Motor neuron (in vitro differentiated cells): ENCODE data around the gene SRCIN1. TPM values are rescaled to one million over a fixed set of nuclear protein-coding genes. Genes with fewer than 3 reads are reported as not detected.

Experiments used
- ATAC-seq, 8 experiments: fragments of 200-7000 bp; cut with Tn5 transposase; replicated peaks in 6 of 8; 2 replicates each; pipeline ENCODE4 v1.8.0; 2021; ENCODE audit warnings: mild to moderate bottlenecking in 8 of 8, moderate library complexity in 8 of 8
- H3K27ac ChIP-seq, 2 donors: fragments of 250-450 bp; sonication (Bioruptor Pico); 2 replicates each; pipeline ENCODE4 v1.9.0; 2021; ENCODE audit warnings: antibody characterized with exemption in 2 of 2, mild to moderate bottlenecking in 2 of 2, moderate library complexity in 1 of 2
- H3K4me1 ChIP-seq, 2 donors: fragments of 250-450 bp; sonication (Bioruptor Pico); replicated peaks in 1 of 2; 2 replicates each; pipeline ENCODE4 v1.6.1; 2021; ENCODE audit warnings: antibody characterized with exemption in 2 of 2, mild to moderate bottlenecking in 2 of 2, moderate library complexity in 1 of 2
- H3K4me3 ChIP-seq, 5 donors: fragments of 250-450 bp; sonication (Bioruptor Pico); 2 replicates each; pipeline ENCODE4 v1.9.0; 2021; ENCODE audit warnings: antibody characterized with exemption in 5 of 5, mild to moderate bottlenecking in 5 of 5, moderate library complexity in 4 of 5
- WGBS, 10 experiments: fragments of 450-650 bp; shearing (Covaris generic); methylation state at CpG; one replicate each; pipeline ENCODE4 v1.0.0; 2022; 5-methylcytosine and 5-hydroxymethylcytosine counted together
- in situ Hi-C, 9 experiments: fragments of 400-800 bp; cut with MboI; loops; one replicate each; pipeline ENCODE4 v1.15.0; 2021; ENCODE audit warnings: low sequenced_read_pairs in 9 of 9, low pct_unique_long_range_greater_than_20kb in 2 of 9; ENCODE audit not compliant: unreplicated experiment in 9 of 9
- total RNA-seq, 8 experiments: library from RNA; unstranded; fragments of 300-600 nt; gene quantifications; 2 replicates each; pipeline versions ENCODE4 v1.2.3 to v1.2.4, GENCODE V29; 2022

Gene SRCIN1
- total RNA-seq, 8 experiments from 2014 or later, result 0.71 to 21.2 (median 14.9) TPM

DNA sequence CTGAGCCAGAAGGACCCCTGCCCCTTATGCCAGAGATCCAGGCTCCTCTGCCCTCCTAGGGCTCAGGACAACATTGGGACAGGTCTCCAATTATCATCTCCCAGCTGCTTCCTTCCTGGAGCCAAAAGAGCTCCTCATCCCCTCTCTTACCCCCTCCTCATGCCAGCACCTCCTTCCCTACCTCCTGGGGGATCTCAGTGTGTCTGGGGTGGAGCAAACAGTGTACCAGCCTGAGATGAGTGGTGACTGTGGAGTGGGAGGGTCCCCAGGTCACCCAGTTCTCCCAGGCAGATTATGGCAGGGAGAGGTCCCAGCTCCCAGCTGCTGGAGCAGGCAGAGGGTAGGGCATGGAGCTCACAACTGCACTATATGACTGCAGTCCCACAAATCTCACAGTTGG lies 23.7 kb downstream of the SRCIN1 start:
- no peak overlapping the region for H3K4me3 ChIP-seq
- in situ Hi-C loops, result no loop called here
- no peak for ATAC-seq
- peaks cover 59 to 62% of the 10 kb centered on the region in 2 donors for H3K4me1 ChIP-seq
- H3K27ac ChIP-seq, result no peak overlapping the region

DNA sequence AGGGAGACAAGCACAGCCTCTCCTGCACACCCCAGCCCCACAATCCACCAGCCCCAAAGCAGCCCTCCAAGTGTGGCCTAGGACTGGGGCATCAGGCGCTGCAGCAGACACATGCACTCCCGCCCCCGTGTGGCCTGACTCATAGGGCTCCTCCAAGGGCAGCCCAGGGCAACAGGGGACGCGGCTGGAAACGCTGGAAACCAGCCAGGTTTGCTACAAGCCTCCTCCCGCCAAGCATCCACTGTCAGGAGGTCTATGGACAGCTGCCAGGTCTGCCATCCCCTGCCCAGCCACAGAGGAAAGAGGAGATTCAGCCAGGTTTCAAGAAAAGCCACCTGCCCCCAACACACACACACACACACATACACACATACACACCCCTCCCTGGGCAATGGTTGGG lies 25.8 kb downstream of the SRCIN1 start:
- H3K27ac ChIP-seq, result no peak overlapping the region
- 27 to 41% methylated on average over 3 to 4 of the region's 7 CpGs; no CpG with 5 or more reads in 8 of the 10 experiments for WGBS, 10 experiments
- in situ Hi-C loops, result no loop called here
- H3K4me1 ChIP-seq, result peaks cover 45 to 49% of the 10 kb centered on the region in 2 donors
- ATAC-seq, result peak; percentile 7 to 79 (median 36)
- no peak overlapping the region for H3K4me3 ChIP-seq

DNA sequence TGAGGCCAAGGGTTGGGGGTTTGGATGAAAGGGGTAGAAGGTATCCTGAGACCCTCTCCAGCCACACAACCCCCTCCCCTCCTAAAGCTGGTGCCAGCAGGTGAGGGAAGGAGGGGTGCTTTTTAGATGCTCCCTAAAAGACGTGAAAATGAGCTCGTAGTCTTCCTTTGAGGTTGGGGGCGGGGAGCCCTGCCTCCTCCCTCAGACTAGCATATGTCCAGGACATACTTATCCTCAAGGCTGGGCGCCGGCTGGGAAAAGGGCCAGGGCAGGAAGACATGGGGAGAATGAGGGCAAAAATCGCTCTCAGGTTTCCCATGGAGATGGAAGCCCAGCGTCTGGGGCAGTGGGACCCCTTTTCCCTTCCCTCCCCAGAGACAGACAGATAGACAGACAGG lies 26.7 kb downstream of the SRCIN1 start:
- Histone ChIP-seq H3K27ac (no peak overlapping the region), H3K4me1 (peaks cover 36 to 40% of the 10 kb centered on the region in 2 donors), H3K4me3 (peak overlapping the region in 1 of 5 donors; percentile 19)
- WGBS, 10 experiments, result 40 to 67% (median 54%) methylated on average over 1 to 4 of the region's 7 CpGs; no CpG with 5 or more reads in 7 of the 10 experiments
- peak in 2 of 8 experiments; percentile 5 to 13 for ATAC-seq
- in situ Hi-C loops, result no loop called here

DNA sequence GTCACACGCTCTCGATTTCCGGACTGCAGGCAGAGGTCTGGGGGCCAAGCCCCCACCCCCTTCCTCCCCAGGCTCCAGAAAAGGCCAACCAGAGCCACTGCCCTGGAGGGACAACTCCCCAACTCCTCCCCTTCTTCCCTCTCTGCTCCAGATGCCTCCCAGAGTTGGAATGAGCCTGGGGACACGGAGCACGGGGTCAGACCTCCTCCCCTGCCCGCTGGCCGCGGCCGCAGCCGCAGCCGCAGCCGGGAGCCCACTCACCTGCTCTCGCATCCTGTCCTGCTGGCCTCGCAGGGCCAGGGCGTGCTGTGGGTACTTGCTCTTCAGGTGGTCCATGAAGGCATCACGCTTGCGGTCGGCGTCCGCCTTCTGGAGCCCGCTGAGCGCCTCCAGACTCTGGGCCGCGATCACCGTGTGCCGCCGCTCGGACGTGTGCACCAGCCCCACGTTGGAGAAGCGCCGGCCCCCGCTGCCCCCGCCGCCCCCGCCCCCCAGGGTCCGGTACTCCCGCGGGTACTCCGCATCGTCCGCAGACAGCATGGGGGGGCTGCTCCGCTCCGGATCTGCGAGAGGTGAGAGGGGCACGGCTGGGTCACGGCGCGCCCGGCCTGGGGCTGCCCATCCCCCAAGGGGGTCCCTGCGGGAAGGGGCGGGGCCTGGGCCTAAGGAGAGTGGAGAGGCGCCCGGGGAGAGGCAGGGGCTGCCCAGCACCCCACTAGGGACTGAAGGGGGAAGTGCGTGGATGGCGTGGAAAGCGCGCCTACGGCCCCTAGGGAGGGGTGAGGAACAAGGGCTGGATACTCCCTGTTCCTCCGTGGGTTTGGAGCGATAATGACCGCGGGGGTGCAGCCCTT lies 27.3 kb downstream of the SRCIN1 start:
- Histone ChIP-seq H3K27ac (no peak overlapping the region), H3K4me1 (peaks cover 30 to 34% of the 10 kb centered on the region in 2 donors), H3K4me3 (peak overlapping the region in 2 of 5 donors; percentile 8 to 19)
- in situ Hi-C loops, result no loop called here
- ATAC-seq, result peak; percentile 7 to 95 (median 70)
- WGBS, 10 experiments, result 0 to 33% (median 13%) methylated on average over 1 to 6 of the region's 63 CpGs; no CpG with 5 or more reads in 5 of the 10 experiments

DNA sequence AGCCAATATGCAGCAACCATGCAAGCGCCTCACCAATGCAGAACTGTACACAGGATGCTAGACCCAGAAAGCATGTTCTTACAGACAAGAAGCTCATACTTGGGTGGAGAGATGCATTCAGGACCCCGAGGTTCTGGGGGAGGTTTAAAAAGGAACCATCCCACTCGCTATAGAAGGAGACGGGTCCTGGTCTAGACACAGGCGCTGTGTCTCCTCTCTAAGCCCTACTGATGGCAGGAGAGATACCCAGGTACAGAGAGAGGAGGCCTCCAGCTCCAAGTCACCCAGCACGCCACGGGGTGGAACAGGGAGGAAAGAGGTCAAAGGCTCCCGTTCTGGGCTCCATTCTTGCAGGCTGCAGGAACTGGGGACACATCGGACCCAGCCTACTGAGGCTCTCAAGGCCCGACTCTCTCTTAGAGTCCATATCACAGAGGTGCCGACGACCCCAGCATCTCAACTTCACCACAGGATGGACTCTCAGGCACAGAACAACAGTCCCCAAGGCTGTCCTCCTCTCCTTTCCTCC lies 28.0 kb downstream of the SRCIN1 start:
- no peak for ATAC-seq
- WGBS, 10 experiments, result 33 to 76% (median 44%) methylated on average over 1 to 7 of the region's 12 CpGs; no CpG with 5 or more reads in 4 of the 10 experiments
- Histone ChIP-seq H3K4me3 (no peak overlapping the region), H3K27ac (no peak overlapping the region), H3K4me1 (peaks cover 34 to 39% of the 10 kb centered on the region in 2 donors)
- in situ Hi-C loops, result no loop called here

DNA sequence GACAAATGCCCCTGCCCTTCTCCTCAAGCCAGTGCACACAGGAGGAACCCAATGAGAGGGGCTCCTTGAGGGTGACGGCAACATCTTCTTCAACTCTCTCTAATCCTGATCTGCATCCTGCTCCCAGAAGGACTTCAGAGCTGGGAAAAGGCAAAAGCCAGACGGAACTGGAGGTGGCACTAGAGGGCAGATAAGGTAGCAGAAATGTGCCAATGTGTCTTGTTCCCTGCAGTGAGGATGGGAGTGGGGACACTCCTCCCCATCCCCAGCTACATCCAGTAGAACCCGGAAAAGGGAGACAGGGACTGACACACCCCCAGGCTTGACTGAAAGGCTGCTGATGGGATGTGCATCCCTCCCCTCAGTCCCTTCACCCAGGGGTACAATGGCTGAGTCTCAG lies 28.5 kb downstream of the SRCIN1 start:
- in situ Hi-C loops, result no loop called here
- H3K4me1 ChIP-seq, result peaks cover 34 to 41% of the 10 kb centered on the region in 2 donors
- 40 to 100% (median 72%) methylated on average over 1 of the region's 3 CpGs; no CpG with 5 or more reads in 4 of the 10 experiments for WGBS, 10 experiments
- no peak overlapping the region for H3K27ac ChIP-seq
- no peak for ATAC-seq
- H3K4me3 ChIP-seq, result no peak overlapping the region

DNA sequence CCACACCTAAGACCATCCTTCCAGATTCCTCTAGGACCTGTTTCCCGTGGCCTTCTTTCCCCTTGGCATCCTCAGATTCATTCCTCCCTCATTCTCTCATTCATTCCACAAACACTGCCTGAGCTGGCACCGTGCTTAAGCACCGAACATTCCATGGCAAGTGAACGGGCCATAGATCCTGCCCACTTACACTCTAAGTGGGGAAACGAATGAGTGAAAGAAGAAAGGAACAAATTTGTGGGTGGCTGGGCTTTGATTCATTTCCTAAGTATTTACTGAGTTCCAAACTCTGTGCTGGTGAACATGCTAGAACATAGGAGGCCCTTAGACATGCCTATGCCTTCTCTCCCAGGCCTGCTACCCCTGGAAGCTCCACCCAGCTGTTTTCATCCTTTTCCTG lies 30.0 kb downstream of the SRCIN1 start:
- ATAC-seq, result no peak
- 0% methylated on average over 1 of the region's 5 CpGs; no CpG with 5 or more reads in 8 of the 10 experiments for WGBS, 10 experiments
- Histone ChIP-seq H3K27ac (no peak overlapping the region), H3K4me3 (no peak overlapping the region), H3K4me1 (peaks cover 40 to 51% of the 10 kb centered on the region in 2 donors)
- in situ Hi-C loops, result no loop called here

DNA sequence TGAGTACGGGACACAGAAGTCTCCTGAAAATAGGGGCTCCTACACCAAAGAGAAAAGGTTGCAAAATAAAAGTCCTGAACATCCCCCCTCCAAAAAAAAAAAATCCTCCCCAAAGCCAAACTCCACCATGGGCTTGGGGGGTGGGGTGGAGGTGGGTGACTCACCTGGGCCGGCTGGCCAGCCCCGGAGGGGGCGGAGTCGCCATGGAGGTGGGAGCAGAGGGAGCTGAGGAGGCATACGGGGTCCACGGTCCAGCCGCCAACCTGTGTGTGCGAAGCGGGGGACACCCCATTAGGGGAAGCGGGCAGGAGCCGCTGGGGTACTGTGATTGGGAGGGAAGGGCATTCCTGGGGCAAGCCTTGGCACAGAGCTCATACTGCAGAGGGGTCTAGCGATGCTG lies 31.0 kb downstream of the SRCIN1 start:
- in situ Hi-C loops, result loop anchor here in 1 of 9 experiments (25.0 kb wide), 1 partner anchor 88 kb away; the partner anchor contains the start of gene EPOP

DNA sequence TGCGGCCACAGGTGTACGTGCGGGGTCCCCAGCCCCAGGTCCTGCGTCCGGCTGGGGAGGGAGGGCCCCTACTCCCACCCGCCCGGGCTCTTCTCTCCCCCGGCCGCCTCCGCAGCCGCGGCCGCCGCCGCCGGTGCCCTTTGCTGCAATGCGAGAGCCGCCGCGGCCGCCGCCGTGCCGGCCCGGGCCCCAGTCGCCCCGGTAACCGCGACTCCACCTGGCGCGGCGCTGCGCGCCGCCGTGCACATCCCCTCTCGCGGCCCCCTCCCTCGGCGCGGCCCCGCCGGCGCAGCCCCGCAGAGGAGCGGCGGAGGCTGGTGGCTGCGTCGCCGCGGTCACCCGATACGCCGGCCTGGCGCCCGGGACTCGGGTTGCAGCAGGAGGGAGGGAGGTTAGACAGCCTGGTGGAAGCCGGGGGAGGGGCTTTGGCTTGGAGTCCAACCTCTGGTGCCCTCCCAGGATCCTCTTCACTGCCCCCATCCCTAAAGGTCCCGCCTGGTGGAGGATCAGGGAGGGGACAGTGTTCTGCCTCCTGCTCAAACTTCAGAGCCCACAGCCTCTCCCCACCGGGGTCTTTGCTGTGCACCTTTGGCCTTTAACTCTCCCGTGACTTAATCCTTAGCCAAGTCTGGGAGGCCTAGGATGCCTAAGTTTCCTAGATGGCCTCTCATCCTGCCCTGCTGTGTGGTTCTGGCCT lies 32.9 kb downstream of the SRCIN1 start:
- peak; percentile 62 to 89 (median 80) for ATAC-seq
- in situ Hi-C loops, result loop anchor here in 1 of 9 experiments (25.0 kb wide), 1 partner anchor 89 kb away; the partner anchor contains the start of gene EPOP
- peak overlapping the region in 1 of 2 donors; percentile 29 for H3K27ac ChIP-seq
- peaks cover 46 to 53% of the 10 kb centered on the region in 2 donors for H3K4me1 ChIP-seq
- WGBS, 10 experiments, result 0 to 24% (median 20%) methylated on average over 1 to 3 of the region's 61 CpGs; no CpG with 5 or more reads in 5 of the 10 experiments
- peak overlapping the region; percentile 17 to 33 (median 24) for H3K4me3 ChIP-seq

More for the DNA sequence above, 31.0 kb downstream of the SRCIN1 start:
- H3K27ac ChIP-seq, result no peak overlapping the region
- H3K4me3 ChIP-seq, result no peak overlapping the region
- no peak for ATAC-seq
- H3K4me1 ChIP-seq, result peaks cover 45 to 53% of the 10 kb centered on the region in 2 donors
- WGBS, 10 experiments, result 80 to 100% (median 83%) methylated on average over 1 to 2 of the region's 13 CpGs; no CpG with 5 or more reads in 5 of the 10 experiments

DNA sequence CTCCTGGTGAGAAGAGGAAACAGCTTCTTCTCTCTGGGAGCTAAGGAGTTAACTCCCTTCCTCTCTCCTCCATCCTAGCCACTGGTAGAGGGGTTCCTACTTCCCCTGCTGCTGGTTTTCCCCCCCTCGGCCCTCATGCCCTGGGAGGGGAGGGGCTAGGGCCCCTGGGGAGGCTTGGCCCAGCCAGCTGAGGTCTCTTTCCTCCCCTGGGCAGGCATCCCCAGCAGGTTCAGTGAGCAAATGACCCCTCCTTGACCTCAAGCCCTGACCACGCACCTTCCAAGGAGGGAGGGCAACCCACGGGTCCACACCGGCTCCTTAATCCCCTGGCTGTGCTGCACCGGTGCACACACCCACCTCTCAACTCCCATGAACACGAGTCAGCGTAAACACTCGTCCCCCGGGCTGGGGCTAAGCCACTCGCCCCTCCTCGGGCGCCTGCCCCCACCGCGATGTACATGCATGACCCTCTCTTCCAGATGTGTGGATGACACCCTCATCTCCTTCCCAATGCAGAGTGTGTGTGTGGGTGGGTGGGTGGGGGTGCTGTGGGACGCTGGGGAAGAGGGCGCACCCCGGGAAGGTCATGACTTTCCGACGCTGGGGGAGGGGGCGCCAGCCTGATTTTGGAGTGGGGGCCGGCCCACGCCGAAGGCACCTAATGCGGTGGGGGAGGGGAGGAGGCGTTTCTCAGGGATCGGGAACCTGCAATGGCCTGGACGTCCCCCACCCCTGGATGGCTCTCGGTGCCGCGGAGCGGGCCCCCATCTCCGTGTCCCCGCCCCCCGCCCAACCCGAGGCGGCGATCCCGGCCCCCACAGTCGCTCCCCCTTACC lies 33.7 kb downstream of the SRCIN1 start:
- WGBS, 10 experiments, result no CpG with 5 or more reads among the region's 39 CpGs
- peak in 6 of 8 experiments; percentile 8 to 58 (median 49) for ATAC-seq
- Histone ChIP-seq H3K4me3 (peak overlapping the region; percentile 17 to 33 (median 24)), H3K27ac (peak overlapping the region in 1 of 2 donors; percentile 29), H3K4me1 (peaks cover 52 to 55% of the 10 kb centered on the region in 2 donors)
- in situ Hi-C loops, result loop anchor here in 1 of 9 experiments (25.0 kb wide), 1 partner anchor 90 kb away; the partner anchor contains the start of gene EPOP

DNA sequence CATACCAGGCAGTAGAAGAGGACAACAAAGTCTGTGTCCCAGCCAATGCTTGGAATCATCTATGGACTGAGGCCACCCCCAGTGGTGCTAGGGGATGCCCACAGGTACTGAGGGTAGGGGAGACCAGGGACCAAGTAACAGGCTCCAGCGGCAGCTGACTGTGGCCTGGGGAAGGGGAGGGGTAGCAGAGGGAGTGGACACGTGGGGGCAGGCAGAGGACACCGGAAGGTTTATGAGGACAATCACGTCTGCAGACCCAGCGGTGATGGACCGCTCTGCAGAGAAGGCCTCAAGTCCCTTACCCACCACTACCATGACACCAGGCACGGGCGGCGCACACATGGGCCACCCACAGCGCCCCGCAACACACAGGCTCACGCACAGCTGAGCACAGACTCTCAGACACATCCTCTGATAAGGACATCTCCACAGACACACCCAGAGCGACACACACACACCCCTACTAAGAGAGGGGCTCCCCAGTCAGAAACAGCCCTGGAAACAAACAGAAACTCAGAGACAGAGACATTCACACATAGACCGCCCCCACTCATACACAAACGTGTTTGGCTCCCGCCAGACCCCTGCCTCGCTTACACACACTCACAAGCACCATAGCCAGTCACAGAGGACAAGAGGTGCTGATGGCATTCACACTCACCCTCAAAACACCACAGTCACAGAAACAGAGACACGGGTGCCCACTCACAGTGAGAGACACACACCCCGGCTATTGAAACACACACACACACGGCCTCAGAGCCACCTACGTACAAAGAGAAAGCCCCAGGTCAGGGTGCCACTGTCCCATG lies 35.8 kb downstream of the SRCIN1 start:
- ATAC-seq, result peak in 5 of 8 experiments; percentile 32 to 53 (median 42)
- 0 to 100% (median 47%) methylated on average over 1 to 3 of the region's 21 CpGs; no CpG with 5 or more reads in 6 of the 10 experiments for WGBS, 10 experiments
- Histone ChIP-seq H3K4me3 (no peak overlapping the region), H3K27ac (peak overlapping the region; percentile 14 to 32), H3K4me1 (peaks cover 65 to 76% of the 10 kb centered on the region in 2 donors)
- in situ Hi-C loops, result loop anchor here in 1 of 9 experiments (25.0 kb wide), 1 partner anchor 92 kb away; the partner anchor contains the start of gene EPOP
